Hematopoietic multipotent progenitor cell treated with erythropoietin and hydrocortisone succinate and interleukin-3 and kit ligand, for 6 days (in vitro differentiated cells): ENCODE data around the gene TMPRSS6.
A peak's percentile ranks its signal among the peaks of the same experiment; 100 is the strongest.

Experiments
- DNase-seq: peaks from one replicate; pipeline ENCODE4 v3.0.0-alpha.2; 2015

The TMPRSS6 gene

GRCh38 chr22:37064553-37064952 is 45.0 kb downstream of the TMPRSS6 start:
- DNase-seq: no peak

- no peak for DNase-seq
Measured at GRCh38 chr22:37063431-37064420, 45.8 kb downstream of the TMPRSS6 start.

- no peak for DNase-seq
Measured at GRCh38 chr22:37062702-37063381, 46.7 kb downstream of the TMPRSS6 start.

GRCh38 chr22:37062376-37062675 is 47.2 kb downstream of the TMPRSS6 start:
- DNase-seq: no peak

- no peak for DNase-seq
Measured at GRCh38 chr22:37061611-37062375, 47.7 kb downstream of the TMPRSS6 start.

GRCh38 chr22:37060801-37061610 is 48.5 kb downstream of the TMPRSS6 start:
- no peak for DNase-seq

- DNase-seq: no peak
Measured at GRCh38 chr22:37059876-37060449, 49.5 kb downstream of the TMPRSS6 start.

- no peak for DNase-seq
Measured at GRCh38 chr22:37058917-37059701, 50.4 kb downstream of the TMPRSS6 start.

GRCh38 chr22:37057796-37058510 is 51.6 kb downstream of the TMPRSS6 start:
- DNase-seq: no peak

GRCh38 chr22:37057226-37057625 is 52.3 kb downstream of the TMPRSS6 start:
- DNase-seq: no peak

- DNase-seq: no peak
Measured at GRCh38 chr22:37056246-37056645, 53.3 kb downstream of the TMPRSS6 start.

GRCh38 chr22:37054600-37055365 is 54.7 kb downstream of the TMPRSS6 start:
- no peak for DNase-seq

- DNase-seq: no peak
Measured at GRCh38 chr22:37054056-37054395, 55.5 kb downstream of the TMPRSS6 start.

GRCh38 chr22:37053310-37054055 is 56.0 kb downstream of the TMPRSS6 start:
- DNase-seq: peak; percentile 48

GRCh38 chr22:37052386-37053309 is 56.9 kb downstream of the TMPRSS6 start:
- DNase-seq: no peak

- peak; percentile 76 for DNase-seq
Measured at GRCh38 chr22:37051391-37052385, 57.8 kb downstream of the TMPRSS6 start, which contains the start of gene KCTD17. Gene KCTD17, plus strand, starts transcription at chr22:37051742. Its CDS starts 19 bp downstream, at chr22:37051761.

GRCh38 chr22:37050913-37051312 is 58.6 kb downstream of the TMPRSS6 start:
- DNase-seq: no peak
